ENCODE measurements around the gene ADAMTS20.
"Not testable (repeated sequence)": the region's sequence is repeated elsewhere in the genome, so short reads cannot be mapped to it uniquely, and the experiment has no call there.

ADAMTS20 gene

DNA sequence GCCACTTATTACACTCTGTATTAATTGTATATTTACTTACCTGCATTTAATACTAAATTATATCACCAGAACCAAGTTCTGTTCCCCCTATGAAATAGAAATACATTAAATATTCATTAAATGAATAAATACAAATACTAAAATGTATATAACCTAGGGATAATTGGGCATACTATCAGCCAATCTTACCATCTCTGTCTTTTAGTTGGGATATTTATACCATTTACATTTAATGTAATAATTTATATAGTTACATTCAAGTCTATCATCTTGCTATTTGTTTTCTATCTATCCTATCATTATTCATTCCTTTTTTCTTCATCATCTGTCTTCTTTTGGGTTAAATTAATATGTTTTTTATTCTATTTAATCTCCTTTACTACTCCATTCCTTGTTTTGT lies 4.1 kb upstream of the ADAMTS20 start:
- H3K4me1 Mint-ChIP-seq: no peaks in the 10 kb centered on the region
- peaks cover 27% of the 10 kb centered on the region for H3K27me3 Mint-ChIP-seq (ENCODE audit: low read depth)
- TF ChIP-seq CTCF (IDR thresholded peaks at IDR 0.05; ENCODE audit: unreplicated experiment in 3 of 3): no peak
- peaks cover 3% of the 10 kb centered on the region for H3K36me3 Mint-ChIP-seq (ENCODE audit: low read depth)
- H3K9me3 Mint-ChIP-seq: peaks cover 22% of the 10 kb centered on the region
- H3K27ac Mint-ChIP-seq: no peak overlapping the region
- H3K4me3 Mint-ChIP-seq: no peak overlapping the region

GRCh38 chr12:43551279-43551970 lies 578 bp downstream of the ADAMTS20 start:
- peaks cover 44% of the 10 kb centered on the region for H3K27me3 Mint-ChIP-seq (ENCODE audit: low read depth)
- TF ChIP-seq CTCF (IDR thresholded peaks at IDR 0.05; ENCODE audit: unreplicated experiment in 3 of 3): no peak
- H3K9me3 Mint-ChIP-seq: peaks cover 7% of the 10 kb centered on the region
- H3K4me1 Mint-ChIP-seq: no peaks in the 10 kb centered on the region
- peak overlapping the region in 1 of 3 experiments; percentile 55 for H3K27ac Mint-ChIP-seq
- H3K36me3 Mint-ChIP-seq (ENCODE audit: low read depth): peaks cover 4% of the 10 kb centered on the region
- H3K4me3 Mint-ChIP-seq: peak overlapping the region; percentile 91 to 96 (median 92)

GRCh38 chr12:43550831-43551271 lies 1.2 kb downstream of the ADAMTS20 start:
- H3K9me3 Mint-ChIP-seq: peaks cover 4% of the 10 kb centered on the region
- no peaks in the 10 kb centered on the region for H3K4me1 Mint-ChIP-seq
- H3K36me3 Mint-ChIP-seq (ENCODE audit: low read depth): peaks cover 4% of the 10 kb centered on the region
- peak overlapping the region; percentile 91 to 96 (median 92) for H3K4me3 Mint-ChIP-seq
- no peak for TF ChIP-seq CTCF (IDR thresholded peaks at IDR 0.05; ENCODE audit: unreplicated experiment in 3 of 3)
- H3K27me3 Mint-ChIP-seq (ENCODE audit: low read depth): peaks cover 44% of the 10 kb centered on the region
- H3K27ac Mint-ChIP-seq: peak overlapping the region in 1 of 3 experiments; percentile 55

GRCh38 chr12:43544703-43545102 lies 7.3 kb downstream of the ADAMTS20 start:
- Mint-ChIP-seq H3K27me3 (ENCODE audit: low read depth) (peaks cover 4% of the 10 kb centered on the region), H3K9me3 (no peaks in the 10 kb centered on the region), H3K4me3 (no peak overlapping the region), H3K36me3 (ENCODE audit: low read depth) (peaks cover 8% of the 10 kb centered on the region), H3K4me1 (no peaks in the 10 kb centered on the region), H3K27ac (no peak overlapping the region)
- TF ChIP-seq CTCF (IDR thresholded peaks at IDR 0.05; ENCODE audit: unreplicated experiment in 3 of 3): no peak

- H3K27ac Mint-ChIP-seq: no peak overlapping the region
- TF ChIP-seq CTCF (IDR thresholded peaks at IDR 0.05; ENCODE audit: unreplicated experiment in 3 of 3): no peak
- peaks cover 6% of the 10 kb centered on the region for H3K9me3 Mint-ChIP-seq
- peaks cover 4% of the 10 kb centered on the region for H3K36me3 Mint-ChIP-seq (ENCODE audit: low read depth)
- no peak overlapping the region for H3K4me3 Mint-ChIP-seq
- H3K4me1 Mint-ChIP-seq: no peaks in the 10 kb centered on the region
- H3K27me3 Mint-ChIP-seq (ENCODE audit: low read depth): no peaks in the 10 kb centered on the region
These were observed 11.5 kb downstream of the ADAMTS20 start for GRCh38 chr12:43540470-43540869.

DNA sequence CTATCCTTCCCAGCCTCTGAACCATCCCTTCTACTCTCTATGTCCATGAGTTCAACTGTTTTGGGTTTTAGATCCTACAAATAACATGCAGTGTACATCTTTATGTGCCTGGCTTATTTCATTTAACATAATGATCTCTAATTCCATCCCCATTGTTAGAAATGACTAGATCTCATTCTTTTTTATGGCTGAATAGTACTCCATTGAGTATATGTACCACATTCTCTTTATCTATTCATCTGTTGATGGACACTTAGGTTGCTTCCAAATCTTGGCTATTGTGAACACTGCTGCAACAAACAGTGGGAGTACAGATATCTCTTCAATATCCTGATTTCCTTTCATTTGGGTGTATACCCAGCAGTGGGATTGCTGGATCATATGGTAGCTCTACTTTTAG lies 14.3 kb downstream of the ADAMTS20 start:
- not testable (repeated sequence) for H3K4me3 Mint-ChIP-seq; H3K27me3 Mint-ChIP-seq (ENCODE audit: low read depth); H3K36me3 Mint-ChIP-seq (ENCODE audit: low read depth); H3K9me3 Mint-ChIP-seq; H3K4me1 Mint-ChIP-seq; H3K27ac Mint-ChIP-seq

Measured in nephron (organoid).